Calu3 (cell line): ENCODE measurements around the gene NFIL3. TPM values are rescaled to one million over a fixed set of nuclear protein-coding genes. Genes with fewer than 3 reads are reported as not detected.

Source experiments
- BruUV-seq: library from RNA; stranded (reverse); fragments of 400-500 nt; replicated peaks from 2 replicates; lab custom pipeline; 2021; lab: Mats Ljungman, UMichigan
- CTCF ChIA-PET: fragments of 300-600 bp; sonication (Branson Sonifier 250); formaldehyde crosslinking; loops from one replicate; lab custom pipeline; 2022; ENCODE audit warnings: antibody characterized with exemption; lab: Charles Lee
- DNase-seq: peaks from one replicate; pipeline ENCODE4 v3.0.0; 2022
- H3K27ac Mint-ChIP-seq: one replicate; pipeline ENCODE4 v1.8.0; 2022; ENCODE audit warnings: mixed read lengths; ENCODE audit not compliant: unreplicated experiment
- H3K27me3 Mint-ChIP-seq: one replicate; pipeline ENCODE4 v1.8.0; 2022; ENCODE audit warnings: mixed read lengths; ENCODE audit not compliant: unreplicated experiment
- H3K36me3 Mint-ChIP-seq: one replicate; pipeline ENCODE4 v1.8.0; 2022; ENCODE audit warnings: mild to moderate bottlenecking, moderate library complexity, mixed read lengths; ENCODE audit not compliant: insufficient read depth, unreplicated experiment
- H3K4me1 Mint-ChIP-seq: one replicate; pipeline ENCODE4 v1.8.0; 2022; ENCODE audit warnings: mild to moderate bottlenecking, low read depth, mixed read lengths; ENCODE audit not compliant: unreplicated experiment
- H3K4me3 Mint-ChIP-seq: one replicate; pipeline ENCODE4 v1.8.0; 2022; ENCODE audit warnings: mild to moderate bottlenecking, low read depth, moderate library complexity, mixed read lengths; ENCODE audit not compliant: unreplicated experiment
- H3K9me3 Mint-ChIP-seq: one replicate; pipeline ENCODE4 v1.8.0; 2022; ENCODE audit warnings: low read depth, mixed read lengths; ENCODE audit not compliant: unreplicated experiment
- CTCF ChIP-seq: fragments of 200-600 bp; IDR thresholded peaks from one replicate; pipeline ENCODE4 v1.8.0; 2022; ENCODE audit warnings: antibody characterized with exemption; ENCODE audit not compliant: unreplicated experiment
- intact Hi-C: fragments of 100-400 bp; cut with micrococcal nuclease; formaldehyde crosslinking; loops from one replicate; pipeline ENCODE4 v1.10.0; 2022; ENCODE audit not compliant: unreplicated experiment
- total RNA-seq: library from RNA; stranded (reverse); gene quantifications from 2 replicates; pipeline ENCODE4 v1.2.3, GENCODE V29; 2022

The NFIL3 gene
- total RNA-seq, 1 experiment from 2014 or later, result 13.3 TPM

DNA sequence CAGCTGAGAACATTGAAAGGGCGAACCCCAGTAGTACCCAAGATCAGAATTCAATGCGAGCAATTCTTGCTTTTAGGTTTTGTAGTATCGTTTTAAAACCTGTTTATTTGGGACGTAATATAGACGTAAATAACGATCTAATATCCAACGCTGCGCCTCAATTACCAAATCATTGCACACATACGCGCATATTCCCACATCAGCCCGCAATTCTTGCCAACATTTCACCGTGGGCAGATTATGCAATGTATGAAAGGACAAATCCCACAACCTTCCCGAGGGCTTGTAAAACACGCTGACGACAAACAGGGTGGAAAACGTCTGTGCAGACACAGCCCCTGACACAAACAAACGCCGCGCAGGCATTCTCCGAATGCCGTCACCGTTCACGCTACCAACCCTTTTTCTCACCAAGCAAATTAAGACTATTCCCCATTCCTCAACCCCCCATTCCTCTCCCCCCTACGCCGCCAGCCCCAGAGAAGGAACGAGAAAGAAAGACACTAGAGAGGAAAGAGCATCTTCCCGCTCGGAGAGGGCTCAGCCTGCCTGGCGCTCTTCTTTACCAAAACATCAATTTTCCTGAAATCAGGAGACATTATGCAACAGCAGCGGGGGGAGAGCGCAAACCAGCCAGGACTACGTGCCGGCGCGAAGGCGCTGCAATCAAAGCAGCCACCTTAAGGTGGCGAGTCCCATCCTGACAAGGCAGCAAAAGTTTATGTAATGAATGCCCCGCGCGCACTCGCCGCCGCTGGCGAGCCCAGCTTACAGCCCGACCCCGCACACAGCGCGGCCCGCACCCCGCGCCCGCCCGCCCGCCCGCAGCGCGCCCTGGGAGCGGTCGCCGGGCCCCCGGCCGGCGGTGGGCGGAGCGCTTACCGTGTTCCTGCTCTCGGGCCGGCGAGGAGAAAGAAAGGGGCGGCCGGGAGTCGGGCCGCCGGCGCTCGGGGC, 597 bp downstream of the NFIL3 start:
- CTCF ChIA-PET, result interaction anchor here (1.8 kb wide), 1 partner anchor 351 kb away, joined by 4 read pairs; no protein-coding TSS in a partner anchor
- no TSS peak for BruUV-seq
- intact Hi-C loops, result loop anchor here (5.0 to 10.0 kb wide), 2 partner anchors 68 to 226 kb away; no protein-coding TSS in a partner anchor

DNA sequence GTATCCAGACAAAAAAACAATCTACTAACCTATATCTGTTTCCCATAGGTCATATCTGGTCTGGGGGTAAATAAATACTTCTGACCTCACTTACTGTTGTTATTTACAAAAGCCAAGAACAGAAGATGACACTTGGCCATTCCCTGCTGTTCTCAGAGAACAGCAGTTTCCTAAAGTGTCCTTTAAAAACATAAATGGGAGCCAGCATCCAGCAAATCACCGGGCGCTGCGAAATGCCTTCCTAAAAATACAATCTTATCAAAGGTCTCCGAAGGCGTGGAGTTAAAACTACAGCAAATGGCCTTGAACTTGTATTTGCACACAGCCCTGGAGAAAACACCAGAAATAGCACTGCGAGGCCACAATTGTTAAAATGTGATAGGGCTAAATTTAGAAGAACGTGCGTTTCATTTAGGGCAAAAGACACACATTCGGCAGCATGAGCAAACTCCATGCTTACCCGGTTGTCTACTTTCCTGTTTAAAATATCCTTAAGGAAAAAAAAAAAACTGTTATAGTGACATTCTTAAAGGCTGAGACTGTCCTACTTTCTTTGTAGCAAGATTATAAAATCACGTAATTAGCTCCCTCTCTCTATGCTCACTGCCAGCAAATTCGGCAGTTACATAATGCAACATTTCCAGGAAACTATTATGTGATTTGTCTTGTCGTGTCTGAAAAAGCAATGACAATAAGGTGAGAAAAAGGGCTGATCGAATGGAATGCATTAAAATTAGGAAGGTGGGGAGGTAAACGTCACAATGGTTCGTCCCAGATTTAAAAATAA, 1.5 kb downstream of the NFIL3 start:
- H3K27ac Mint-ChIP-seq, result peak overlapping the region; percentile 89
- peaks cover 52% of the 10 kb centered on the region for H3K36me3 Mint-ChIP-seq
- TF ChIP-seq CTCF, result no peak
- peaks cover 27% of the 10 kb centered on the region for H3K4me1 Mint-ChIP-seq
- CTCF ChIA-PET, result no interaction called here
- H3K4me3 Mint-ChIP-seq, result peak overlapping the region; percentile 96
- no peak for DNase-seq
- BruUV-seq, result TSS peak; percentile 56
- no peaks in the 10 kb centered on the region for H3K27me3 Mint-ChIP-seq
- H3K9me3 Mint-ChIP-seq, result no peaks in the 10 kb centered on the region
- intact Hi-C loops, result loop anchor here (5.0 to 10.0 kb wide), 2 partner anchors 67 to 225 kb away; no protein-coding TSS in a partner anchor

More for the DNA sequence above, 597 bp downstream of the NFIL3 start:
- Mint-ChIP-seq H3K4me1 (peaks cover 27% of the 10 kb centered on the region), H3K27me3 (no peaks in the 10 kb centered on the region), H3K9me3 (no peaks in the 10 kb centered on the region), H3K4me3 (peak overlapping the region; percentile 96), H3K36me3 (peaks cover 52% of the 10 kb centered on the region), H3K27ac (peak overlapping the region; percentile 89)
- no peak for TF ChIP-seq CTCF
- DNase-seq, result peak; percentile 61

DNA sequence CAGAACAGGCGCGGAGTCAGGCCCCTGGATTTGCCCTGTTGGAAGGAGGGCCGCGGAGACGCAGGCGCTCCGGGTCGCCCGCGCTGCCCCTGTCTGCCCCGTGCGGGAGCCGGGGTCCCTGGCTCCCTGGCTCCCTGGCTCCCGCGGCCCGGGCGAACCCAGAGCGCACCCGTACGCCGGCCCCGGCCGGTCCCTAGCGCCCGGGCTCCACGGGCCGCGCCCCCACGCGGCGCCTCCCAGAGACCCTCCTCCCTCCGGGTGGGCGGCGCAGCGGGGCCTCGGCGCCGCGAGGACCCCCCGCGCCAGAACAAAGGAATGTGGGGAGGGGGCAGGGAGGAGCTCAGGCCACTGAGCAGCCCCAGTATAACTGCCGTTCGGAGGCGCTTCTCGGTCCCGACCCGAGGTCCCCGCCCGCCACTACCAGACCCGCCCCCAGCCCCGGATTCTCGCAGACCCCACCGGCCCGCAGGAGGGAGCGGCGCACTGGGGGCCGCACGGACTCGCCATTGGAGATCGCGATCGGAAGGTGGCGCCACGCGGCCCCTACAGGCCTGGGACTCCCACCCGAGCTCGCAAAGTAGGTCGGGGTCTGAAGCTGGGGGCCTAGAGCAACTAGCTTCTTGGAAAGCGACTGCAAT, 2.4 kb downstream of the NFIL3 start:
- Mint-ChIP-seq H3K27ac (peak overlapping the region; percentile 93), H3K4me3 (peak overlapping the region; percentile 96), H3K4me1 (peaks cover 32% of the 10 kb centered on the region), H3K36me3 (peaks cover 52% of the 10 kb centered on the region), H3K9me3 (no peaks in the 10 kb centered on the region), H3K27me3 (no peaks in the 10 kb centered on the region)
- intact Hi-C loops, result loop anchor here (5.0 to 10.0 kb wide), 2 partner anchors 66 to 224 kb away; no protein-coding TSS in a partner anchor
- CTCF ChIA-PET, result no interaction called here
- BruUV-seq, result no TSS peak
- TF ChIP-seq CTCF, result no peak
- DNase-seq, result peak; percentile 25
